Eye (tissue), 1 donor: ENCODE measurements around the gene ABLIM1.

Experiments
- DNase-seq: peaks from one replicate; pipeline ENCODE4 v3.0.0-alpha.2; 2015

ABLIM1 gene

GRCh38 chr10:114482480-114483304 is 175.4 kb downstream of the ABLIM1 start:
- DNase-seq: no peak

DNA sequence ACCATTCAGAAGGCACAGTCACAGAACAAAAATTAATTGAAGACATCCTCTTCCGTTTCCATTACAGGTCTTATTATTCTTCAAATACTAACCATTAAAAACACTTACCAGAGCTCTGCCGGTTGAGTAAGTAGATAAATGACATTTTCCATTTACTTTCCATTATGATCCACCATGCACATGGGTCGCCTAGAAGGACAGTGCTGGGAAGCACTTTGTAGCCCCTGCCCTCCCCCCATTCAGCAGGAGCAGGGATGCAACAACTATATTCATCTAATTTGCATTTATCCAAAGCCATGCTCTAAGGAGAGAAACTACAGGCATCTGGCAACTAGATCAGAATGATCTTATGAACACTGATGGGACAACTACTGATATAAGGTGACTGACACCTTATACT is 177.0 kb downstream of the ABLIM1 start:
- DNase-seq: no peak

DNA sequence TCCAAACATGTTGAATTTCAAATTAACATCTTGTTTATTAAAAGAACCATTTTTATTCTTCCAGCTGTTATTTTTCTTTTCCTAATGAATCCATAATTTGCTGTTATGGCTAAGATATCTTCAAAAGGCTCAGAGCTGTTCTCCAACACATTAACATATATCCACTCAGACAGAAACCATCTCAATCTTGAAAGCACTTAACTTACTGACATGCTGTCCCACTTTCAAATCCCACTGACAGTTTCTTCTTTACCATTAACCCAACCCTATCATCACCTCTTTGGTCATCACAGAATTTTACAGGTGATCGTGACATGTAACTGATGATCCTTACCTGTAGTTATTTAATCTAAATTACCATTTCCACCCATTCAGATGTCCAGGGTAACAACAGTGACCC is 178.2 kb downstream of the ABLIM1 start:
- no peak for DNase-seq

DNA sequence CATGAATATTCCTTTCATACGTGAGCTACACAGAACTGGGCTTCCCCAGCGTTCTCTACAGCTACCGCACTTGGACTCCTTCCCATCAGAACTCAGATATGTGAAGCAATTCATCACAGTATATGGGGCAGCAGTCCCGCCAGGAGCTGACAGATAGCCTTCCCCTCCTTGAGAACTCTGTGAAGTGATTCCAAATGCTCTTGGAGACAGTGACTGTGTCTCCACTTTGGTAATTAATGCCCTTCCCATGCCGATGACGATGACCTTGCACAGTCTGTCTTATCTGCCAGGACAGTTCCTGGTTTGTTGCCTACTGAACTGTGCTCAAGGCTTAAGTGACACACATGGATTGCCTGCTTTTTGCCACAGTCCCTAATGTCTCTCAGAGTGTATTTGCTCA is 178.8 kb downstream of the ABLIM1 start:
- DNase-seq: peak; percentile 65

GRCh38 chr10:114478281-114478680 is 179.8 kb downstream of the ABLIM1 start:
- DNase-seq: no peak

DNA sequence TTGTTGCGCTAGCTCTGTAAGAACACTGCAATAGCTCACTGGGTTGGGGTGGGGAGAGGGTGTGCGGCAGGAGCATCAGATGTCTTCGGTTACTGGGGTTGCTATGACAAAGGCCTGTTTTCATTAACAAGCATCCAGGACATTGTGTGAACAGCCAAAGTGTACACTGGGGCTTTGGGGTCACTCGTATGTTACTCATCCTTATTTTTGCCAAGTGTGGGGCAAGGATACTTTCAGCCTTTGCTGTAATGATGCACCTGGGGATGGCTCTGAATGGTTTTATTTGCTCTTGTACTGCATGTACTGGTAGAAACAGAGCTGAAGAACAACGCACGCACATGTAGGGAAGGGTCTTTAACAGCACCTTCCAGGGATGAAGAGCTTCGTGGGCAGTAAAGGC is 180.8 kb downstream of the ABLIM1 start:
- peak; percentile 48 for DNase-seq

DNA sequence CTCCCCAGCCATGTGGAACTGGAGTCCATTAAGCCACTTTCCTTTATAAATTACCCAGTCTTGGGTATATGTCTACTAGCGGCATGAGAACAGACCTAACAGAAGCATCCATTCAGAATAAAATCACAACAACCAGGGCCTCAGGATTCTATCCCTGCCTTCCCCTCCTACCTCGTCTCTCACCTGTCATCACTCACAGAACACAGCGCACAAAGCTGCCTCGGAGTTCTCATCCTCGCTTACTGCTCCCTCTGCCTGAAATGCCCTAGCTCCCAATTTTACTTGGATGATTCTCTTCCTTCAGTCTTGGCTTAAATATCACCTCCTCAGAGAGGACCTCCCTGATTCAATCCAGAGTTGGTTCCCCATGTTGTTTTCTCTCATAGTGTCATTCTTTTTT is 183.1 kb downstream of the ABLIM1 start:
- DNase-seq: no peak

DNA sequence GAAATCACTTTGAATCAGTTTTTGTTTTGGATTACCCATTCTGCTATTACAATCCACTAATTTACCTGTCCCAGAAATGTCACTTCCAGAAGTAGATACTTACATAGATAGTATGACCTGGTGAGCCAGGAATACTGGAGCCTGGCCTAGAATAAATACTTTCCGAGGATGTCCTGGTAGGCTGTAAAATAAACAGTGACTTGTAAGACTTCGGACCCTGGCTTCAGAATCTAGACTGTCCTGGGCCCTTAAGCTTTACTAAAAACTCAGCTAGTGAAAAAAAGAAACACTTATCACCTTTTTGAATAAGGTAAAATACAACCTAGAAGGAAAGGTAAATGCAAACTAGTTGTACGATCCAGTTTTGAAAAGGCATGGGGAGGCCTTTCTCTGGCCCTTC is 184.3 kb downstream of the ABLIM1 start:
- no peak for DNase-seq

DNA sequence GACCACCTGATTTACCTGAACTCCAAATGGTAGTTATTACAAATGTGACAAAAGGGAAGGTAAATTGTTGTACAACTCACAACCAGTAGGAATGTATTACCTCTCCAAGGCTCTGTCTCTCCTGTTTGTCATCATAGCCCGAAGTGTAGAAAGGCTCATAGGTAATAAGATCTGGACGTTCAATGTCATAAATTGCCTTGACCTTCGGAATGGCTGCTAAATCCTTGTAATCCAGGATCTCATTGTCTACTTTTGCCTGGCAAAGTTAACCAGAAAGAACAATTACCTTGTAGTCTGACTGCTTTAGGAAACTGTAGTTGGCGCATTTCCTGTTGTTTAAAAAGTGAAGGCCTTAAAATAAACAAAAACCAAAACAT is 185.2 kb downstream of the ABLIM1 start:
- DNase-seq: no peak

- no peak for DNase-seq
Measured at GRCh38 chr10:114471906-114472876, 185.9 kb downstream of the ABLIM1 start.

- peak; percentile 89 for DNase-seq
Measured at GRCh38 chr10:114470956-114471905, 186.8 kb downstream of the ABLIM1 start.

DNA sequence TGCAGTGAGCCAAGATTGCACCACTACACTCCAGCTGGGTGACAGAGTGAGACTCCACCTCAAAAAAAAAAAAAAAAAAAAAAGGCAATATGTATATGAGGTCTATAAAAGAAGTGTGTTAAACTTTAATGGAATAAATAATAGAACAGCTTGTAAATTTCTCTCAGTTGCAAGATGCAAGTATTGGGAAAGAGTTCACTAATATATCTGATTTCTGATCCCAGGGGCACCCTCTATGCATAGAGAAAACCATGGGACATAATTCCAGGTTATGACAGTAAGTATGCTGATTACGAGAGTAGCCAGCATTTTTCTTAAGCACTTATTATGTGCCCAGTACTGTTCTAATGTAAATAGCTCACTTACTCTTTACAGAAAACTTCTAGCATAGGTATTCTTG is 187.7 kb downstream of the ABLIM1 start:
- no peak for DNase-seq

GRCh38 chr10:114458955-114459354 is 199.1 kb downstream of the ABLIM1 start:
- no peak for DNase-seq

- no peak for DNase-seq
Measured at GRCh38 chr10:114458216-114458920, 199.7 kb downstream of the ABLIM1 start.

DNA sequence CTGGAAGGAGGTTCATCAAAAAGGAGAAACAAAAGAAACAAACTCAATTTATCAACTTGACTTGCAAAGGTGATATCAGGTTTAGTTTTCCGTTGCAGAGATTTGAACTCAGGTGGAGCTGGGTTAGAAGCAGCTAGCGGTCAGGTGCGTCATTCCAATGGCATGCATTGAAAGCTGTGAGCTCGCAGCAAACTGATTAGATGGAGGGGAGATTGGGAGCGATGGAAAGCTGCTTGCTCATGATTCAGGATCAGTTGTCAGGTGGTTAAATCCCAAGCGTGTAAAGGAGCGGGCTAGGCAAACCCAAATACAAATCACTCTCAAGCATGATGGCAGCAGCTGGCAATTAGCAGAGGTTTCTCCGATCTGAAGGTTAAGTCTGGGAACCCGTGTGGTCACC is 204.5 kb downstream of the ABLIM1 start:
- DNase-seq: no peak

- no peak for DNase-seq
Measured at GRCh38 chr10:114448897-114449296, 209.2 kb downstream of the ABLIM1 start.

DNA sequence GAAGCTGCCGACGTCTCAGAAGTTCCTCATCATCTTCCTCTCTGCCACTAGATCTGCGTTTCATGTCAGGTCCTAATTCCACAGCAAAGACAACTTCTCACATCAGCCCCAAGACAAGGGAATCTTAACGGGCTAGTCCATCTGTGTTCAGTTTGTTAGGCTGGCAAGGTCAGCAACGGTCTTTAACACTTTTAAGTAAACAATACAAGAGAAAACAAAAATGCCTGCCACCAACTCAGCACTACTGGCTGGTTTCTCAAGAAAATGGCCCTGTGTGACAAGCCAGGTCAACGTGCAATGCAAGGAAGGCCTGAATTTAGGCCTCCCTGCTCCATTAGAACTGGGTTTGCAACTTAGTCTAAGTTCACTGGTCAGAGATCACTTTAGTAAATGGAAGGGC is 212.7 kb downstream of the ABLIM1 start:
- no peak for DNase-seq

GRCh38 chr10:114444819-114445218 is 213.3 kb downstream of the ABLIM1 start:
- DNase-seq: no peak

- DNase-seq: no peak
Measured at GRCh38 chr10:114442091-114442630, 215.9 kb downstream of the ABLIM1 start.

GRCh38 chr10:114441107-114441506 is 217.0 kb downstream of the ABLIM1 start:
- DNase-seq: no peak

- DNase-seq: peak; percentile 37
Measured at GRCh38 chr10:114437473-114438292, 220.4 kb downstream of the ABLIM1 start.
